Measurements from ENCODE around the gene PRPSAP2.

GRCh38 chr17:18970582-18971480 lies 112.9 kb downstream of the PRPSAP2 start:
- no peak for TF ChIP-seq EZH2 (IDR thresholded peaks at IDR 0.05; ENCODE audit: borderline replicate concordance, low read length)
- peak; percentile 5 to 13 for TF ChIP-seq CTCF (conservative IDR thresholded peaks at IDR 0.05 in 1 of 2, IDR thresholded peaks at IDR 0.05 in 1 of 2; ENCODE audit: extremely low read depth in 1 of 2, insufficient read depth in 1 of 2, low read depth in 1 of 2, low read length in 2 of 2)
